Activated naive CD8-positive, alpha-beta T cell (primary cell): ENCODE data around the gene MTFR1L.
"Not testable (repeated sequence)": the region's sequence is repeated elsewhere in the genome, so short reads cannot be mapped to it uniquely, and the experiment has no call there.

Source experiments
- H3K27ac Mint-ChIP-seq: one replicate; pipeline ENCODE4 v1.8.0; 2021; ENCODE audit warnings: mixed read lengths
- H3K27me3 Mint-ChIP-seq: one replicate; pipeline ENCODE4 v1.8.0; 2021; ENCODE audit warnings: mixed read lengths
- H3K36me3 Mint-ChIP-seq: one replicate; pipeline ENCODE4 v1.8.0; 2021; ENCODE audit warnings: mixed read lengths
- H3K4me1 Mint-ChIP-seq: one replicate; pipeline ENCODE4 v1.8.0; 2021; ENCODE audit warnings: low read depth, mixed read lengths
- H3K4me3 Mint-ChIP-seq: one replicate; pipeline ENCODE4 v1.8.0; 2021; ENCODE audit warnings: mild to moderate bottlenecking, mixed read lengths
- H3K9me3 Mint-ChIP-seq: one replicate; pipeline ENCODE4 v1.8.0; 2021; ENCODE audit warnings: low read depth, mixed read lengths

The MTFR1L gene

GRCh38 chr1:25821112-25821476 lies 1.3 kb downstream of the MTFR1L start:
- Mint-ChIP-seq H3K4me3 (peak overlapping the region; percentile 99), H3K9me3 (no peaks in the 10 kb centered on the region), H3K36me3 (no peaks in the 10 kb centered on the region), H3K27ac (peak overlapping the region; percentile 98), H3K4me1 (peaks cover 30% of the 10 kb centered on the region), H3K27me3 (no peaks in the 10 kb centered on the region)

GRCh38 chr1:25821630-25822091 lies 1.9 kb downstream of the MTFR1L start:
- H3K36me3 Mint-ChIP-seq = no peaks in the 10 kb centered on the region
- H3K4me1 Mint-ChIP-seq = peaks cover 31% of the 10 kb centered on the region
- peak overlapping the region; percentile 98 for H3K27ac Mint-ChIP-seq
- H3K9me3 Mint-ChIP-seq = no peaks in the 10 kb centered on the region
- H3K27me3 Mint-ChIP-seq = no peaks in the 10 kb centered on the region
- H3K4me3 Mint-ChIP-seq = peak overlapping the region; percentile 99

GRCh38 chr1:25825605-25826004 lies 5.9 kb downstream of the MTFR1L start:
- Mint-ChIP-seq H3K4me3 (no peak overlapping the region), H3K4me1 (peaks cover 19% of the 10 kb centered on the region), H3K27ac (no peak overlapping the region), H3K9me3 (no peaks in the 10 kb centered on the region), H3K27me3 (no peaks in the 10 kb centered on the region), H3K36me3 (peaks cover 9% of the 10 kb centered on the region)

GRCh38 chr1:25826571-25826970 lies 6.8 kb downstream of the MTFR1L start:
- Mint-ChIP-seq H3K36me3 (peaks cover 9% of the 10 kb centered on the region), H3K4me1 (peaks cover 18% of the 10 kb centered on the region)

GRCh38 chr1:25828491-25828890 lies 8.7 kb downstream of the MTFR1L start:
- no peaks in the 10 kb centered on the region for H3K9me3 Mint-ChIP-seq
- H3K36me3 Mint-ChIP-seq = peaks cover 11% of the 10 kb centered on the region
- no peak overlapping the region for H3K4me3 Mint-ChIP-seq
- no peak overlapping the region for H3K27ac Mint-ChIP-seq
- no peaks in the 10 kb centered on the region for H3K27me3 Mint-ChIP-seq
- H3K4me1 Mint-ChIP-seq = peaks cover 19% of the 10 kb centered on the region

More at GRCh38 chr1:25826571-25826970, 6.8 kb downstream of the MTFR1L start:
- H3K27me3 Mint-ChIP-seq = no peaks in the 10 kb centered on the region
- no peaks in the 10 kb centered on the region for H3K9me3 Mint-ChIP-seq
- no peak overlapping the region for H3K27ac Mint-ChIP-seq
- no peak overlapping the region for H3K4me3 Mint-ChIP-seq

GRCh38 chr1:25829046-25829445 lies 9.3 kb downstream of the MTFR1L start:
- no peaks in the 10 kb centered on the region for H3K27me3 Mint-ChIP-seq
- H3K4me1 Mint-ChIP-seq = peaks cover 19% of the 10 kb centered on the region
- H3K4me3 Mint-ChIP-seq = no peak overlapping the region
- no peak overlapping the region for H3K27ac Mint-ChIP-seq
- no peaks in the 10 kb centered on the region for H3K9me3 Mint-ChIP-seq
- H3K36me3 Mint-ChIP-seq = peaks cover 11% of the 10 kb centered on the region

- H3K4me3 Mint-ChIP-seq = no peak overlapping the region
- peaks cover 17% of the 10 kb centered on the region for H3K4me1 Mint-ChIP-seq
- peak overlapping the region; percentile 13 for H3K27ac Mint-ChIP-seq
- no peaks in the 10 kb centered on the region for H3K27me3 Mint-ChIP-seq
- no peaks in the 10 kb centered on the region for H3K9me3 Mint-ChIP-seq
- H3K36me3 Mint-ChIP-seq = peaks cover 16% of the 10 kb centered on the region
Measured at GRCh38 chr1:25831569-25832196, 11.9 kb downstream of the MTFR1L start.

- Mint-ChIP-seq H3K4me1 (peaks cover 17% of the 10 kb centered on the region), H3K9me3 (no peaks in the 10 kb centered on the region), H3K36me3 (peaks cover 16% of the 10 kb centered on the region), H3K27ac (no peak overlapping the region), H3K27me3 (no peaks in the 10 kb centered on the region), H3K4me3 (no peak overlapping the region)
Measured at GRCh38 chr1:25832336-25833037, 12.7 kb downstream of the MTFR1L start.

- peaks cover 17% of the 10 kb centered on the region for H3K4me1 Mint-ChIP-seq
- no peaks in the 10 kb centered on the region for H3K9me3 Mint-ChIP-seq
- no peaks in the 10 kb centered on the region for H3K27me3 Mint-ChIP-seq
- peaks cover 16% of the 10 kb centered on the region for H3K36me3 Mint-ChIP-seq
- no peak overlapping the region for H3K4me3 Mint-ChIP-seq
- H3K27ac Mint-ChIP-seq = no peak overlapping the region
Measured at GRCh38 chr1:25833158-25833557, 13.4 kb downstream of the MTFR1L start.

GRCh38 chr1:25834894-25835293 lies 15.1 kb downstream of the MTFR1L start:
- no peaks in the 10 kb centered on the region for H3K27me3 Mint-ChIP-seq
- H3K27ac Mint-ChIP-seq = no peak overlapping the region
- H3K36me3 Mint-ChIP-seq = peaks cover 11% of the 10 kb centered on the region
- H3K4me3 Mint-ChIP-seq = no peak overlapping the region
- H3K4me1 Mint-ChIP-seq = peaks cover 17% of the 10 kb centered on the region
- H3K9me3 Mint-ChIP-seq = no peaks in the 10 kb centered on the region

GRCh38 chr1:25836695-25837094 lies 16.9 kb downstream of the MTFR1L start:
- H3K4me3 Mint-ChIP-seq = no peak overlapping the region
- no peaks in the 10 kb centered on the region for H3K27me3 Mint-ChIP-seq
- peaks cover 8% of the 10 kb centered on the region for H3K36me3 Mint-ChIP-seq
- H3K4me1 Mint-ChIP-seq = peaks cover 7% of the 10 kb centered on the region
- H3K27ac Mint-ChIP-seq = no peak overlapping the region
- H3K9me3 Mint-ChIP-seq = no peaks in the 10 kb centered on the region

- Mint-ChIP-seq H3K9me3 (no peaks in the 10 kb centered on the region), H3K36me3 (peaks cover 7% of the 10 kb centered on the region), H3K4me1 (peaks cover under 1% of the 10 kb centered on the region), H3K27me3 (no peaks in the 10 kb centered on the region), H3K4me3 (no peak overlapping the region), H3K27ac (no peak overlapping the region)
Measured at GRCh38 chr1:25837262-25837875, 17.6 kb downstream of the MTFR1L start.

GRCh38 chr1:25839808-25840207 lies 20.1 kb downstream of the MTFR1L start:
- H3K27me3 Mint-ChIP-seq, H3K4me1 Mint-ChIP-seq, H3K27ac Mint-ChIP-seq, H3K36me3 Mint-ChIP-seq, H3K9me3 Mint-ChIP-seq, H3K4me3 Mint-ChIP-seq: not testable (repeated sequence)

GRCh38 chr1:25843483-25843882 lies 23.7 kb downstream of the MTFR1L start:
- Mint-ChIP-seq H3K27me3 (no peaks in the 10 kb centered on the region), H3K9me3 (no peaks in the 10 kb centered on the region), H3K27ac (no peak overlapping the region), H3K4me1 (no peaks in the 10 kb centered on the region), H3K4me3 (no peak overlapping the region), H3K36me3 (peaks cover 2% of the 10 kb centered on the region)

- Mint-ChIP-seq H3K36me3 (no peaks in the 10 kb centered on the region), H3K27ac (no peak overlapping the region), H3K4me1 (no peaks in the 10 kb centered on the region), H3K9me3 (no peaks in the 10 kb centered on the region), H3K27me3 (no peaks in the 10 kb centered on the region), H3K4me3 (no peak overlapping the region)
Measured at GRCh38 chr1:25844536-25845337, 25.0 kb downstream of the MTFR1L start.
